A673 (cell line): ENCODE results near the gene RHOB. TPM values are rescaled to one million over a fixed set of nuclear protein-coding genes. Genes with fewer than 3 reads are reported as not detected.

ENCODE experiments used
- BruUV-seq: library from RNA; stranded (reverse); fragments of 400-500 nt; replicated peaks from 2 replicates; lab custom pipeline; 2021; lab: Mats Ljungman, UMichigan
- CTCF ChIA-PET: fragments of 300-600 bp; sonication (Branson Sonifier 250); formaldehyde crosslinking; loops from one replicate; lab custom pipeline; 2022; ENCODE audit warnings: antibody characterized with exemption; lab: Charles Lee
- POLR2A ChIA-PET: fragments of 300-600 bp; sonication (Branson Sonifier 250); formaldehyde crosslinking; loops from one replicate; lab custom pipeline; 2022; ENCODE audit warnings: antibody characterized with exemption; ENCODE audit not compliant: low non-redundant PET; lab: Charles Lee
- DNase-seq: peaks from one replicate; pipeline ENCODE4 v3.0.0-alpha.2; 2015; ENCODE audit warnings: low spot score
- H3K27ac ChIP-seq: fragments of 200-600 bp; sonication (generic); 2 replicates; pipeline ENCODE4 v1.5.1; 2016; ENCODE audit warnings: mixed run types, low read depth, mild to moderate bottlenecking, mixed read lengths, antibody characterized with exemption, low read length; ENCODE audit not compliant: poor library complexity, severe bottlenecking
- H3K27me3 ChIP-seq: fragments of 200-600 bp; sonication (generic); replicated peaks from 2 replicates; pipeline ENCODE4 v1.6.1; 2017; ENCODE audit warnings: mixed run types, low read depth, mild to moderate bottlenecking, mixed read lengths, antibody characterized with exemption, low read length; ENCODE audit not compliant: insufficient read depth, poor library complexity
- H3K36me3 ChIP-seq: fragments of 200-600 bp; sonication (generic); 2 replicates; pipeline ENCODE4 v1.6.1; 2016; ENCODE audit warnings: mixed run types, mild to moderate bottlenecking, mixed read lengths, antibody characterized with exemption, low read length; ENCODE audit not compliant: insufficient read depth, poor library complexity, severe bottlenecking
- H3K4me1 ChIP-seq: fragments of 200-600 bp; sonication (generic); 2 replicates; pipeline ENCODE4 v1.6.1; 2017; ENCODE audit warnings: mixed run types, mild to moderate bottlenecking, mixed read lengths, antibody characterized with exemption, low read length; ENCODE audit not compliant: insufficient read depth, poor library complexity, severe bottlenecking
- H3K4me3 ChIP-seq: fragments of 200-600 bp; sonication (generic); 2 replicates; pipeline ENCODE4 v1.5.1; 2016; ENCODE audit warnings: low read depth, mixed run types, mild to moderate bottlenecking, mixed read lengths, low read length; ENCODE audit not compliant: poor library complexity, severe bottlenecking
- H3K9me3 ChIP-seq: fragments of 200-600 bp; sonication (generic); 2 replicates; pipeline ENCODE4 v1.6.1; 2016; ENCODE audit warnings: mixed run types, low read depth, mild to moderate bottlenecking, mixed read lengths, antibody characterized with exemption, low read length; ENCODE audit not compliant: poor library complexity, severe bottlenecking
- CTCF ChIP-seq: fragments of 300-800, 200-600 bp; sonication (generic); conservative IDR thresholded peaks from 2 replicates; pipeline ENCODE4 v1.5.1; 2017; ENCODE audit warnings: low read depth, mild to moderate bottlenecking, antibody characterized with exemption, low read length, moderate library complexity, mixed read lengths
- EZH2 ChIP-seq: fragments of 200-600 bp; sonication (generic); IDR thresholded peaks from 2 replicates; pipeline ENCODE4 v1.6.1; 2017; ENCODE audit warnings: borderline replicate concordance, low read depth, mild to moderate bottlenecking, mixed read lengths, antibody characterized with exemption, low read length; ENCODE audit not compliant: poor library complexity, severe bottlenecking
- intact Hi-C: fragments of 100-400 bp; cut with micrococcal nuclease; formaldehyde crosslinking; loops from one replicate; pipeline ENCODE4 v1.10.0; 2022; ENCODE audit not compliant: unreplicated experiment
- total RNA-seq: library from RNA; stranded (reverse); gene quantifications from 2 replicates; pipeline ENCODE4 v1.2.3, GENCODE V29; 2021

Gene RHOB
- total RNA-seq, 1 experiment from 2014 or later: 31.5 TPM

GRCh38 chr2:20436716-20437470 lies 10.0 kb upstream of the RHOB start:
- no peaks in the 10 kb centered on the region for H3K4me1 ChIP-seq
- H3K4me3 ChIP-seq: no peak overlapping the region
- TF ChIP-seq EZH2: no peak
- no peak for TF ChIP-seq CTCF
- no peaks in the 10 kb centered on the region for H3K36me3 ChIP-seq
- BruUV-seq: no TSS peak
- H3K9me3 ChIP-seq: no peaks in the 10 kb centered on the region
- H3K27me3 ChIP-seq: no peaks in the 10 kb centered on the region
- intact Hi-C loops: no loop called here
- no peak overlapping the region for H3K27ac ChIP-seq
- POLR2A ChIA-PET: interaction anchor here (1.1 kb wide), 1 partner anchor 10 kb away, joined by 3 read pairs; the partner anchor contains the start of gene RHOB
- DNase-seq: no peak
- CTCF ChIA-PET: interaction anchor here (0.5 to 0.6 kb wide), 2 partner anchors 12 to 683 kb away, joined by 3 to 5 read pairs; no protein-coding TSS in a partner anchor

DNA sequence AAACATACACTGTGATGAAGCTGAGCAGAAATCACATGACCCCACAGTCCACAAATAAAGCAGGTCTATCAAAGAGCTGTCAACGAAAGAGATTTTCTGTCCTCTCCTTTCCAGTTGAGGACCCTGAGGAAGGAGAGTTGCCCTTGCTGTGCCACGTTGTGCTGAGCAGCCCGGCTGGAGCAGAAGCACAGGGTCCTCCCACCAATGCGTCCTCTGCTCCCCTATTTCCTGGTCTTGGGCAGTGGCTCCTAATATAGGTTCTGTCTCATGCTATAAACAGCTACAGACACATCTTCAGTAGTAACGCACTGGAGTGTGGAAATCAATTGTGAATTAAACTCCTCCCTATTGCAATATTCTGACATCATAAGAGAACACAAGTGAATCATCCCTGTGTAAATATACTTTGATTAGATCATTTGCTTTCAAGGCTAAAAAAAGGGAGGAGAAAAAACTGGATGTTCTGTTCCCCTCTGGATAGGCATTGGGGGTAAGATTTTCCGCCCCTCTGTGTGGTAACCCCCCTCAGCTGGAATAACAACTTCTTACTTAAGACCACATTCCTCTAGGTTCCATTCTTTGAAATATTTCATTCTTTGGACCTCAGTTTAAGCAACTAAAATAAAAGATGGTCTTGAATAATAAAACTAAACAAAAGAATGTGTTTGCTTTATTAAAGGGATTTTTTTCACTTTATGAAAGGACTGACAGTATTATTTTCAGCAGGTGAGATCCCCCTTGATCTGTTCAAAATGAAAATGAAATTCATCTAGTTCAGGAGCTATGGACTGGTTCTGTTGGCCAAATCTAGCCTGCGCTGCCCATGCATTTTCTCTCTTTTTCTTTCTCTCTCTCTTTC lies 8.3 kb upstream of the RHOB start:
- ChIA-PET POLR2A (no interaction called here), CTCF (interaction anchor here (0.8 to 1.1 kb wide), 2 partner anchors 27 to 196 kb away, joined by 3 to 5 read pairs; no protein-coding TSS in a partner anchor)
- no peak for DNase-seq
- H3K4me3 ChIP-seq: no peak overlapping the region
- TF ChIP-seq CTCF: no peak
- no peak for TF ChIP-seq EZH2
- BruUV-seq: no TSS peak
- intact Hi-C loops: no loop called here
- H3K4me1 ChIP-seq: no peaks in the 10 kb centered on the region
- H3K9me3 ChIP-seq: no peaks in the 10 kb centered on the region
- H3K27ac ChIP-seq: no peak overlapping the region
- no peaks in the 10 kb centered on the region for H3K36me3 ChIP-seq
- no peaks in the 10 kb centered on the region for H3K27me3 ChIP-seq

DNA sequence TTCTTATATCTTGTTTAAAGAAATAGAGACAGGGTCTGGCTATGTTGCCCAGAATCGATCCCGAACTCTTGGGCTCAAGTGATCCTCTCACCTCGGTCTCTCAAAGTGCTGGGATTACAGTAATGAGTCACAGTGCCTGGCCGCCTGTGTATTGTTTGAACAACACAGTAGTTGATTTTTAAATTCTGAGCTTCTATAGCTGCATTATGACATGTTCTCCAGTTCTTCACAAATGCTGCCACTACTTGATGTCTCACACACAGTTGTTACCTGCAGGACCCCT lies 7.7 kb upstream of the RHOB start:
- TF ChIP-seq CTCF (no peak), EZH2 (no peak)
- Histone ChIP-seq H3K4me1 (no peaks in the 10 kb centered on the region), H3K9me3 (no peaks in the 10 kb centered on the region), H3K4me3 (no peak overlapping the region), H3K36me3 (no peaks in the 10 kb centered on the region), H3K27ac (no peak overlapping the region), H3K27me3 (no peaks in the 10 kb centered on the region)
- CTCF ChIA-PET: interaction anchor here (0.8 to 1.1 kb wide), 2 partner anchors 28 to 195 kb away, joined by 3 to 5 read pairs; no protein-coding TSS in a partner anchor
- intact Hi-C loops: no loop called here
- no TSS peak for BruUV-seq
- POLR2A ChIA-PET: no interaction called here
- DNase-seq: no peak
